ENCODE results near the gene GDPD2. TPM values are rescaled to one million over a fixed set of nuclear protein-coding genes. Genes with fewer than 3 reads are reported as not detected.

GDPD2 gene, protein sequence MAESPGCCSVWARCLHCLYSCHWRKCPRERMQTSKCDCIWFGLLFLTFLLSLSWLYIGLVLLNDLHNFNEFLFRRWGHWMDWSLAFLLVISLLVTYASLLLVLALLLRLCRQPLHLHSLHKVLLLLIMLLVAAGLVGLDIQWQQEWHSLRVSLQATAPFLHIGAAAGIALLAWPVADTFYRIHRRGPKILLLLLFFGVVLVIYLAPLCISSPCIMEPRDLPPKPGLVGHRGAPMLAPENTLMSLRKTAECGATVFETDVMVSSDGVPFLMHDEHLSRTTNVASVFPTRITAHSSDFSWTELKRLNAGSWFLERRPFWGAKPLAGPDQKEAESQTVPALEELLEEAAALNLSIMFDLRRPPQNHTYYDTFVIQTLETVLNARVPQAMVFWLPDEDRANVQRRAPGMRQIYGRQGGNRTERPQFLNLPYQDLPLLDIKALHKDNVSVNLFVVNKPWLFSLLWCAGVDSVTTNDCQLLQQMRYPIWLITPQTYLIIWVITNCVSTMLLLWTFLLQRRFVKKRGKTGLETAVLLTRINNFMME
- not detected in 2 replicates for total RNA-seq

DNA sequence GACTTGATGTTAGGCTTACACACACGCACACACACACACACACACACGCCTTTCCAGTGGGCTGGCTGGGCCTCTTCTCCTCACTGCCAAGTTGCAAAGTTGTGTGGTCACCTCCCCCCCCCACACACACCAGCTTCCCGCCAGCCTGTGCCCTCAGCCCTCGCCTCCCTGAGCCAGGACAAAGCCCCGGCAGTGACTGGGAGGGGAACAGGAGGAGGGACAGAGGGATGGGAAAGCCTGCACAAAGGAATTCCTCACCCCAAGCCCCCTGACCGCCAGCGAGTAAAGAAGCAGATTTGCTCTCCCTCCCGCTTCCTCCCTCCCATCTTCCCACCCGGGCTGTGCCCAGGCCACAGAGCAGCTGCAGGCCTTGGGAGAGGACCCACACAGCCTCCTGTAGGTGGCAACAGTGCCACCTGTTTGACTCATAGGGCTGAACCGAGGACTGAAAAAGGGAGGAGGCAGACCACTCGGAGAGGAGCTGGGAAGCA, at the start of gene GDPD2:
GDPD2 (plus strand) TSS at position 464 of the 491 bp plus-strand sequence. CDS start 1,671 bp downstream, outside the sequence.

DNA sequence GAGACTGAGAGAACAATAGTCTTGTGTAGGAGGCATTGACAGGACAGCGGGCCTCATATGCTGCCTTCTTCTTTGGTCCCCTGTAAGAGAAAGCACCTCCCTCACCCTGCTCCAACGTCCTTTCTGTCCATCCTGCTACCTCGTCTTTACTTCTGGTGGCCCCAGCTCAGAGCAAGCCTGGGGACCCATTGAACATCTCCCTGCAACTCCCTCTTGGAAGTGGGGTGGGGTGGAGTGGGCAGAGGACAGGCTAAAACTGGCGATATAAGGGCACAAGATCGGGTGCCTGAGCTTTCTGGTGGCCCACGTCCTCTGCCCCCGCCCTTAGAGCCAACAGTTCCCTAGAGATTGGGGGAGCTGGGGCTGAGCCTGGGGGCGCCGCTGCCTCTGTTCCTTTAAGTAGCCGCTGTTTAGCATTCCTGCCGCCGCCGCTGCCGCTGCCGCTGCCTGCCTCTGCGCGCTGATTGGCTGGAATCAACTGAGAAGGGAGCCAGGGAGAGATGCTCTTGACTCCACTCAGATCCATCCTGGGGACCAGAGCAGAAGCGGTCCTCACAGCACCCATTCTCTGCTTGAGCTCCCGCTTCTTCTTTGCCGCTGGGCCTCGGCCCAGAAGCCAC, 21.3 kb downstream of the GDPD2 start, which contains the start of gene DLG3:
DLG3 (plus strand) TSS at position 510 of the 620 bp plus-strand sequence. CDS start 367 bp downstream, outside the sequence.

Other genes starting within 250 kb of the GDPD2 start
- gene DGAT2L6, start 245.8 kb upstream of the GDPD2 start, total RNA-seq, result not detected in 2 replicates
- not detected in 2 replicates for gene AWAT1, start 188.7 kb upstream of the GDPD2 start, total RNA-seq
- gene P2RY4, start 163.1 kb upstream of the GDPD2 start, total RNA-seq, result 0.44 TPM in 1 of 2 replicates, not detected in the other
- not detected in 2 replicates for gene ARR3, start 155.0 kb upstream of the GDPD2 start, total RNA-seq
- not detected in 2 replicates for gene RAB41, start 141.1 kb upstream of the GDPD2 start, total RNA-seq
- 62.4 and 64.3 TPM in 2 replicates for gene PDZD11, start 133.4 kb upstream of the GDPD2 start, total RNA-seq
- gene KIF4A, start 133.2 kb upstream of the GDPD2 start, total RNA-seq, result 1.3 and 21.1 TPM in 2 replicates
- gene DLG3, start 21.5 kb downstream of the GDPD2 start, total RNA-seq, result 16.9 and 24.9 TPM in 2 replicates

Data from smooth muscle cell of trachea (primary cell).